GM12874 (cell line): Measurements from ENCODE around the gene OR52E2.

ENCODE experiments used
- CTCF ChIP-seq: IDR thresholded peaks from 2 replicates; pipeline ENCODE4 v1.5.1; 2011; ENCODE audit warnings: low read depth, mild to moderate bottlenecking, control low read depth, low read length, moderate library complexity; ENCODE audit not compliant: insufficient read depth

OR52E2 gene

GRCh38 chr11:5059391-5059790 is at the start of gene OR52E2:
Gene OR52E2, minus strand, starts transcription at chr11:5059627. Its CDS starts 0 bp downstream, at chr11:5059627.
- TF ChIP-seq CTCF = no peak

GRCh38 chr11:5107285-5107684 is 47.9 kb upstream of the OR52E2 start:
- TF ChIP-seq CTCF = no peak

GRCh38 chr11:5103066-5103465 is 43.6 kb upstream of the OR52E2 start:
- no peak for TF ChIP-seq CTCF

GRCh38 chr11:5102246-5102645 is 42.8 kb upstream of the OR52E2 start:
- no peak for TF ChIP-seq CTCF

DNA sequence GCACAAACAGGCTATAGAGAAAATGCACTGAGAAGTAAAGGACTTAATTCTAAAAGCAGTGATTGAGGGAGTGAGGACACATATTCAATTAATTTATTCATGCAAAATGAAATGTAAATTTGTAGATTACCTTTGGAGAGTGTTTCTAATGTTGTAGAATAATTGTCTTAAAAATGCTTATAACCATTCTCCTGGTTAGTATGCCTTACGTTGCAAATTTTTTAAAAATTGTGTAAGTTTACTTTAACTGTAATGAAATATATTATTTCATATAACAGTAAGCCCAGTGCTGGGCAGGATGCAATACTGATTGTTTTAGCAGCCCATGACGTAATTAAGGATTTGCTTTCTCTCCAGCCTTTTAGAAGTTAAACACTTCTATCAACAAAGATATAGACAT is 36.6 kb upstream of the OR52E2 start:
- TF ChIP-seq CTCF = no peak

DNA sequence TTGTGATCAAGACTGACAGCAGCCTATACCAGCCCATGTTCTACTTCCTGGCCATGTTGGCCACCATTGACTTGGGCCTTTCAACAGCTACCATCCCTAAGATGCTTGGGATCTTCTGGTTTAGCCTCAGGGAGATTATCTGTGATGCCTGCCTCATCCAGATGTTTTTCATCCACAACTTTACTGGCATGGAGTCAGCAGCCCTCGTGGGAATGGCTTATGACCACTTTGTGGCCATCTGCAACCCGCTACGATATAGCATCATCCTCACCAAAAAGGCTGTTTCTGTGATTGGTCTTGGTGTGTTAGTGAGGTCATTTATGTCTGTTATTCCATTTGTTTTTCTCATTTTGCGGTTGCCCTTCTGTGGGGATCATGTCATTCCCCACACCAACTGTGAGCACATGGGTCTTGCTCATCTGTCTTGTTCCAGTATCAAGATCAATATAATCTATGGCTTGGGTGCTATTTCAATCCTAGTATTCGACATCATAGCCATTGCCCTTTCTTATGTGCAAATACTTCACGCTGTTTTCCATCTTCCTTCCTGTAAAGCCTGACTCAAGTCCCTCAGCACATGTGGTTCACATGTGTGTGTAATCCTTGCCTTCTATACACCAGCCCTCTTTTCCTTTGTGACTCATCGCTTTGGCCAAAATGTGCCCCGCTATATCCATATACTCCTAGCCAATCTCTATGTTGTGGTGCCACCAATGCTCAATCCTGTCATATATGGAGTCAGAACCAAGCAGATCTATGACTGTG is 33.6 kb upstream of the OR52E2 start:
- TF ChIP-seq CTCF = no peak

- no peak for TF ChIP-seq CTCF
These were observed 31.2 kb upstream of the OR52E2 start for GRCh38 chr11:5090668-5091067.
